ENCODE measurements around the gene KRTAP9-6.
"Not testable (repeated sequence)": the region's sequence is repeated elsewhere in the genome, so short reads cannot be mapped to it uniquely, and the experiment has no call there.

KRTAP9-6 gene

GRCh38 chr17:41249637-41250240 lies 15.4 kb upstream of the KRTAP9-6 start, which contains the start of gene KRTAP9-4:
TSS of gene KRTAP9-4 (plus strand) at chr17:41249687. CDS start at chr17:41249721, 34 bp downstream.
- not testable (repeated sequence) for H3K4me3 ChIP-seq (ENCODE audit: low read length); DNase-seq (ENCODE audit: low read depth)

GRCh38 chr17:41251261-41251660 lies 13.9 kb upstream of the KRTAP9-6 start:
- H3K4me3 ChIP-seq (ENCODE audit: low read length), result no peak overlapping the region
- TF ChIP-seq CTCF (conservative IDR thresholded peaks at IDR 0.05; ENCODE audit: low read depth, low read length), result no peak
- no peak for DNase-seq (ENCODE audit: low read depth)

- DNase-seq (ENCODE audit: low read depth), result no peak
- TF ChIP-seq CTCF (conservative IDR thresholded peaks at IDR 0.05; ENCODE audit: low read depth, low read length), result no peak
These were observed 10.3 kb upstream of the KRTAP9-6 start for GRCh38 chr17:41254861-41255260.

GRCh38 chr17:41255381-41256290 lies 9.5 kb upstream of the KRTAP9-6 start, which contains the start of gene KRTAP9-9:
TSS of gene KRTAP9-9 (plus strand) at chr17:41255384.
- DNase-seq (ENCODE audit: low read depth); H3K4me3 ChIP-seq (ENCODE audit: low read length): not testable (repeated sequence)

More at GRCh38 chr17:41254861-41255260, 10.3 kb upstream of the KRTAP9-6 start:
- H3K4me3 ChIP-seq (ENCODE audit: low read length), result no peak overlapping the region

GRCh38 chr17:41256291-41256685 lies 8.9 kb upstream of the KRTAP9-6 start:
- H3K4me3 ChIP-seq (ENCODE audit: low read length), result no peak overlapping the region
- DNase-seq (ENCODE audit: low read depth), result no peak
- no peak for TF ChIP-seq CTCF (conservative IDR thresholded peaks at IDR 0.05; ENCODE audit: low read depth, low read length)

- no peak for TF ChIP-seq CTCF (conservative IDR thresholded peaks at IDR 0.05; ENCODE audit: low read depth, low read length)
- no peak for DNase-seq (ENCODE audit: low read depth)
- no peak overlapping the region for H3K4me3 ChIP-seq (ENCODE audit: low read length)
These were observed 6.8 kb upstream of the KRTAP9-6 start for GRCh38 chr17:41258406-41258805.

GRCh38 chr17:41263212-41263611 lies 2.0 kb upstream of the KRTAP9-6 start:
- no peak overlapping the region for H3K4me3 ChIP-seq (ENCODE audit: low read length)
- DNase-seq (ENCODE audit: low read depth), result no peak
- no peak for TF ChIP-seq CTCF (conservative IDR thresholded peaks at IDR 0.05; ENCODE audit: low read depth, low read length)

- TF ChIP-seq CTCF (conservative IDR thresholded peaks at IDR 0.05; ENCODE audit: low read depth, low read length), result no peak
- DNase-seq (ENCODE audit: low read depth), result no peak
- H3K4me3 ChIP-seq (ENCODE audit: low read length), result no peak overlapping the region
These were observed 579 bp upstream of the KRTAP9-6 start for GRCh38 chr17:41264599-41264998.

All from retinal pigment epithelial cell (primary cell).